ENCODE data around the gene ZNF317. TPM values are rescaled to one million over a fixed set of nuclear protein-coding genes. Genes with fewer than 3 reads are reported as not detected.

Gene ZNF317
- total RNA-seq, 6 experiments from 2014 or later = 7.6 to 17.9 (median 12.1) TPM

DNA sequence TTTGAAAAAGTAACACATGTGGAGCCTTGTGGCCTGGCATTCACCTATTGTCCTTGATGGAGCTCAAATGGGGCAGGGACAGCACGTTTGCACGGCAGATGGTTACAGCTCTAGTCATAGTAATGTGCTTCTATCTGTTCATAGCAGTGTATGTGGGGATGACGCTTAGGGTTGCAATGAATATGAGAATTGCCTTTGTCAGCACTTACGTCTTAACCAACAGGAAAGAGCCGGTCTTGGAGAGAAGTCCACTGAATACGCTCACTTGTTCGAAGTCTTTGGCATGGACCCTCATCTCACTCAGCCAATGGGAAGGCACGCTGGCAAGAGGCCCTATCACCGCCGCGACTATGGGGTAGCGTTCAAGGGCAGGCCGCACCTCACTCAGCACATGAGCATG is 19.7 kb downstream of the ZNF317 start:
- no peak for TF ChIP-seq POLR2A (IDR thresholded peaks at IDR 0.05)
- TF ChIP-seq, protein P1, sequence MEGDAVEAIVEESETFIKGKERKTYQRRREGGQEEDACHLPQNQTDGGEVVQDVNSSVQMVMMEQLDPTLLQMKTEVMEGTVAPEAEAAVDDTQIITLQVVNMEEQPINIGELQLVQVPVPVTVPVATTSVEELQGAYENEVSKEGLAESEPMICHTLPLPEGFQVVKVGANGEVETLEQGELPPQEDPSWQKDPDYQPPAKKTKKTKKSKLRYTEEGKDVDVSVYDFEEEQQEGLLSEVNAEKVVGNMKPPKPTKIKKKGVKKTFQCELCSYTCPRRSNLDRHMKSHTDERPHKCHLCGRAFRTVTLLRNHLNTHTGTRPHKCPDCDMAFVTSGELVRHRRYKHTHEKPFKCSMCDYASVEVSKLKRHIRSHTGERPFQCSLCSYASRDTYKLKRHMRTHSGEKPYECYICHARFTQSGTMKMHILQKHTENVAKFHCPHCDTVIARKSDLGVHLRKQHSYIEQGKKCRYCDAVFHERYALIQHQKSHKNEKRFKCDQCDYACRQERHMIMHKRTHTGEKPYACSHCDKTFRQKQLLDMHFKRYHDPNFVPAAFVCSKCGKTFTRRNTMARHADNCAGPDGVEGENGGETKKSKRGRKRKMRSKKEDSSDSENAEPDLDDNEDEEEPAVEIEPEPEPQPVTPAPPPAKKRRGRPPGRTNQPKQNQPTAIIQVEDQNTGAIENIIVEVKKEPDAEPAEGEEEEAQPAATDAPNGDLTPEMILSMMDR (IDR thresholded peaks at IDR 0.05) = no peak
- Histone ChIP-seq H3K4me3 (no peak overlapping the region), H3K9me3 (peaks cover 0 to 8% (median 6%) of the 10 kb centered on the region in 4 donors), H3K27ac (no peak overlapping the region), H3K4me1 (no peaks in the 10 kb centered on the region), H3K36me3 (peaks cover 0 to 79% (median 51%) of the 10 kb centered on the region in 4 donors), H3K27me3 (no peaks in the 10 kb centered on the region)
- 100% methylated on average over 4 of the region's 13 CpGs for WGBS (ENCODE audit: insufficient coverage, low coverage, low lambda C conversion rate, missing lambda C conversion rate)
- intact Hi-C loops (cut with DNase I) = no loop called here
- DNase-seq (no peak), ATAC-seq (no peak)

DNA sequence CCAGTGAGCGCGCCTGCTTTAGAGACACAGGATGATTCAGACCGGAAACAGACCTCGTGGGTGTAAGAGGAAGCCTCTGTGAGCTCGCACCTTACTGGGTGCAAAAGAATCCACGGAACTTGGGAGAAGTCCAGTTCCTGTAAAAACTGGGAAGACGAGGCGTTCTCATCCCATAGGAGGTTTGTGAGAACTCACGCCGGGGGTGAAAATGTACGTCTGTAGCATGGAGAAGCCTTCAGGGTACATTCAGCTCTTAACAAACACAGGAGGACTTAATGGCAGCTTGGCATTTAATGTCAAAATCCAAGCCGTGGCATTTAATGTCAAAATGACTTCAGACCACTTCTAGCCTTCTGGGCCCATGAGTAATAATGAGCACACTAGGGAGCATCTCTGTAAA is 21.2 kb downstream of the ZNF317 start:
- Histone ChIP-seq H3K9me3 (peaks cover 0 to 8% (median 6%) of the 10 kb centered on the region in 4 donors), H3K27ac (no peak overlapping the region), H3K27me3 (no peaks in the 10 kb centered on the region), H3K36me3 (peaks cover 0 to 68% (median 47%) of the 10 kb centered on the region in 4 donors), H3K4me1 (no peaks in the 10 kb centered on the region), H3K4me3 (no peak overlapping the region)
- TF ChIP-seq, protein P1 (IDR thresholded peaks at IDR 0.05) = no peak
- TF ChIP-seq POLR2A (IDR thresholded peaks at IDR 0.05) = no peak
- WGBS (ENCODE audit: insufficient coverage, low coverage, low lambda C conversion rate, missing lambda C conversion rate) = 94% methylated on average over 5 of the region's 12 CpGs
- DNase-seq (no peak), ATAC-seq (no peak)
- intact Hi-C loops (cut with DNase I) = no loop called here

DNA sequence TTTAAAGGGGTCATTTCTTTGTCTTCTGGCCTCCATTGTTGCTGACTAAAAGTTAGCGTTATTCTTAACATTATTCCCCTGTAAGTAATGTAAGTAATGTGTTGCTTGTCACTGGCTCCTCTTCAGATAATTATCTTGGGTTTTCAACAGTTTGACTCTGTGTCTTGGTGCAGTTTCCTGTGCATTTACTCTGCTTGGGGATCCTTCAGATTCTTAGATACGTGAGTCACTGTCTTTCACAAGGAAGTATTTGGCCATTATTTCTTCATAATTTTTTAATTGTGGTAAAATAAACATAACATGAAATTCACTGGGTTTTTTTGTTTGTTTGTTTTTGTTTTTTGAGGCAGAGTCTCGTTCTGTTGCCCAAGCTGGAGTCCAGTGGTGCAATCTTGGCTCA is 25.1 kb downstream of the ZNF317 start:
- H3K36me3 ChIP-seq = peaks cover 0 to 32% (median 20%) of the 10 kb centered on the region in 4 donors

DNA sequence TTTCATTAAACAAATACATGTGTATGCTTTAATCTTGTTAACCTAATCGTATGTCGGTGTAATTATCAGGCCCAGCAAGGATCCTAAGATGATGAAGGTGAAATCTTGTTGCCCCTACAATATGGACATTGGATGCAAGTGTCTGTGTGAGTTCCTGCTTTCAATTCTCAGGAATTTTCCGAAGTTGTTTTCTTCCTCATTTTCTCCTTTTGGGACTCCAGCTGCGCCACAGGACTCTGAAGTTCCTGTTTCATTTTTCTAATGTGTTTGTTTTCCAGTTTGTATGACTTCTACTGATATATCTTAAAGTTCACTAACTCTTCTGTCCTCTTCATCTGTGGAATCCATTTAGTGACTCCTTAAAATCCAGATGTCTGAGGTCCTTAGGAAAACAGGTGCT is 26.6 kb downstream of the ZNF317 start:
- intact Hi-C loops (cut with DNase I) = no loop called here
- H3K4me1 ChIP-seq = no peaks in the 10 kb centered on the region
- 84% methylated on average over 4 of the region's 4 CpGs for WGBS (ENCODE audit: insufficient coverage, low coverage, low lambda C conversion rate, missing lambda C conversion rate)
- no peak overlapping the region for H3K4me3 ChIP-seq
- no peaks in the 10 kb centered on the region for H3K27me3 ChIP-seq
- H3K27ac ChIP-seq = no peak overlapping the region
- no peak for DNase-seq
- TF ChIP-seq, protein P1 (IDR thresholded peaks at IDR 0.05) = no peak
- no peak for TF ChIP-seq POLR2A (IDR thresholded peaks at IDR 0.05)
- ATAC-seq = no peak
- H3K36me3 ChIP-seq = peaks cover 0 to 16% (median 9%) of the 10 kb centered on the region in 4 donors
- H3K9me3 ChIP-seq = peaks cover 0 to 5% (median 0%) of the 10 kb centered on the region in 4 donors

More for the DNA sequence above, 25.1 kb downstream of the ZNF317 start:
- Histone ChIP-seq H3K27me3 (no peaks in the 10 kb centered on the region), H3K4me1 (no peaks in the 10 kb centered on the region), H3K9me3 (peaks cover 0 to 8% (median 3%) of the 10 kb centered on the region in 4 donors), H3K4me3 (no peak overlapping the region), H3K27ac (no peak overlapping the region)
- DNase-seq (no peak), ATAC-seq (no peak)
- intact Hi-C loops (cut with DNase I) = no loop called here
- 90% methylated on average over 3 of the region's 3 CpGs for WGBS (ENCODE audit: insufficient coverage, low coverage, low lambda C conversion rate, missing lambda C conversion rate)
- no peak for TF ChIP-seq POLR2A (IDR thresholded peaks at IDR 0.05)

DNA sequence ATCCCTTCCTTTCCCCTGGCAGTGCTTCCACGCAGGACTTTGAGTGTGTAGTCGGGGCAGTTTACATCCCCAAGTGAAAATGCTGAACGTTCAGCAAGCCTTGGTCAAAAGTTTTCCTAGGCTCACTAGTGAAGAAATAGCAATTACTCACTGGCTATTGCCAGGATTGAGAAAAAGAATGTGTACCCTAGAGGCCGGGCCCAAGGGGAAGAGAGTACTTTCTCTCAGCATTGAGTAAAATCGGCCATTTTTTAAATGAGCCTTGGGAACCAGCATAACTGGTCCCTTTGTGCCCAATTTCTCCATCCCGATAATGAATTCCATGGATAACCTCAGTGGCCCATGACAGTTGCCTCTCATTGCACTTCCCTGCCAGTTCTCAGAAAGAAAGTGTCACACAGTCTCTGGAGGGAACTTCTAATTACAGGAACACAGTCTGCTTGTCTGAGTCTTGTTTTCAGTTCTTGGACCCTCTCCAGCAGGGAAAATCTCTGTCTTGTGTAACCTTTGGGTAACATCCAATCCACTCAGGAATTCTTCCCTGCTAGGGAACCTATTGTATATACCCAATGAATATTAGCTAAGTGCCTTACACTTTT is 31.3 kb downstream of the ZNF317 start:
- Histone ChIP-seq H3K27me3 (no peaks in the 10 kb centered on the region), H3K4me3 (no peak overlapping the region), H3K27ac (no peak overlapping the region), H3K4me1 (no peaks in the 10 kb centered on the region), H3K36me3 (no peaks in the 10 kb centered on the region), H3K9me3 (no peaks in the 10 kb centered on the region)
- DNase-seq (no peak), ATAC-seq (no peak)
- intact Hi-C loops (cut with DNase I) = no loop called here
- 78% methylated on average over 4 of the region's 6 CpGs for WGBS (ENCODE audit: insufficient coverage, low coverage, low lambda C conversion rate, missing lambda C conversion rate)
- TF ChIP-seq, protein P1 (IDR thresholded peaks at IDR 0.05) = no peak
- no peak for TF ChIP-seq POLR2A (IDR thresholded peaks at IDR 0.05)

Measured in right lobe of liver (tissue), 6 donors.